Umbilical cord (tissue), 2 donors: Measurements from ENCODE around the gene INTS6. TPM values are rescaled to one million over a fixed set of nuclear protein-coding genes. Genes with fewer than 3 reads are reported as not detected.

Source experiments
- DNase-seq: peaks from one replicate; pipeline ENCODE4 v3.0.0-alpha.2; 2015; ENCODE audit warnings: low spot score
- total RNA-seq: library from RNA; depleted of rRNA; stranded (reverse); fragments of >200 nt; gene quantifications from one replicate; pipeline ENCODE4 v1.2.3, GENCODE V29; 2014; ENCODE audit warnings: low replicate concordance; ENCODE audit not compliant: insufficient read depth

The INTS6 gene
- total RNA-seq, 1 donor from 2014 or later: 59.2 TPM

GRCh38 chr13:51318015-51318414 is 134.8 kb downstream of the INTS6 start:
- DNase-seq: no peak

- no peak for DNase-seq
Observed at GRCh38 chr13:51317262-51317661, 135.6 kb downstream of the INTS6 start.

- no peak for DNase-seq
Observed at GRCh38 chr13:51313619-51314018, 139.2 kb downstream of the INTS6 start.

- DNase-seq: no peak
Observed at GRCh38 chr13:51311957-51312520, 140.8 kb downstream of the INTS6 start.

Other genes starting within 250 kb of the INTS6 start
- 3.6 TPM for gene FAM124A, start 230.6 kb downstream of the INTS6 start, total RNA-seq
- 4.3 TPM for gene SERPINE3, start 113.3 kb downstream of the INTS6 start, total RNA-seq
- gene WDFY2, start 131.4 kb upstream of the INTS6 start, total RNA-seq: 14.9 TPM